ENCODE results near the gene FBXL19.

FBXL19 gene

DNA sequence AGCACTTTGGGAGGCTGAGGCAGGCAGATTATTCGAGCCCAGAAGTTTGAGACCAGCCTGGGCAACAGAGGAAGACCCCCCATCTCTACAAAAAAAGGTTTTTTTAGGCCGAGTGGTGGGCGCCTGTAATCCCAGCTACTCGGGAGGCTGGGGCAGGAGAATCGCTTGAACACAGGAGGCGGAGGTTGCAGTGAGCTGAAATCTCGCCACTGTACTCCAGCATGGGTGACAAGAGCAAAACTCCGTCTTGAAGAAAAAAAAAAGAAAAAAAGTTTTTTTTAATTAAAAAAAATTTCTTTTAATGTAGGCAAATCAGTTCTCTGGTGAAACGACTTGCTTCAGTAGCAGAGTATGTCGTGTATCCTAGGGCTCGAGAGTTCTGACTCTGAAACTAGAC, 72.6 kb downstream of the FBXL19 start:
- Histone ChIP-seq H3K9me3 (ENCODE audit: insufficient read depth, low read depth, low read length) (no peaks in the 10 kb centered on the region), H3K4me3 (ENCODE audit: low read length) (peak overlapping the region; percentile 68), H3K9ac (ENCODE audit: low read depth, low read length) (no peak overlapping the region), H3K4me1 (ENCODE audit: insufficient read depth, low read length) (peaks cover 16% of the 10 kb centered on the region), H3K27ac (ENCODE audit: low read depth, low read length) (no peak overlapping the region), H3K27me3 (ENCODE audit: insufficient read depth, low read length) (peaks cover 13% of the 10 kb centered on the region; the same call in 1 of the 2 replicates), H3K36me3 (ENCODE audit: insufficient read depth, low read length) (no peaks in the 10 kb centered on the region)
- WGBS, result 71% methylated on average over 10 of the region's 11 CpGs

DNA sequence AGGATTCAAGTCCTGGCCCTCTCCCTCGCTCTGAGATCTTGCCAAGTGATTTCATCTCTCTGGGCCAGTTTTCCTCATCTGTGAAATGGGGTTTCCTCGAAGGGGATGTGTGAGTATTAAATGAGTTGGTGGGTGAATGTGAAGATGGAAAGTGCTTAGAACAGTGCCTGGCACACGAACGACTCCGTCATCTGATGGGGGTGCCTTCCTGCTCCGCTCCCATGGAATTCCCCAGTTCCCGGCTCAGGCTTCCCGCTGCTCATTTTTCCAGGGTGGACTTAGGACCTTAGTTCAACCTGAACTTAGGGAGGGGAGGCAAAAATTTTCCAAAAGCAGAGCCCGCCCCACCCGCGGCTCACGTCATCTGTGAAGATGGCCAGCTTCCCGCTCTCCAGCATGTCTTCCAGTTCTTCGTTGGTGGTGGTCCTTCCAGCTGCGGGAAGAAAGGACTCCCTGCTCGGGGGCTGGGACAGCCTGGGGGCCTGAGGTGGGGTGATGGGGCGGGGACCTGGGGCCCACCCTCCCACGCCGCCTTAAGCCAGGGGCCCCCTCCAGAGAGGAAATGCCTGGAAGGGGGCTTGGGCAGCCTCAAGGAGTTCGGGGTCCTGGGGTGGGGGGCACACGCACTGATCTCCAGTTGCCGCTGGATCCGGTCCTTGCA, 73.1 kb downstream of the FBXL19 start:
- H3K4me1 ChIP-seq (ENCODE audit: insufficient read depth, low read length), result peaks cover 16% of the 10 kb centered on the region
- peak overlapping the region; percentile 68 for H3K4me3 ChIP-seq (ENCODE audit: low read length)
- peak overlapping the region; percentile 30; the same call in 1 of the 2 replicates for H3K9ac ChIP-seq (ENCODE audit: low read depth, low read length)
- WGBS, result 17% methylated on average over 23 of the region's 23 CpGs
- H3K27ac ChIP-seq (ENCODE audit: low read depth, low read length), result peak overlapping the region; percentile 36; the same call in 1 of the 2 replicates
- H3K27me3 ChIP-seq (ENCODE audit: insufficient read depth, low read length), result peaks cover 13% of the 10 kb centered on the region; the same call in 1 of the 2 replicates
- no peaks in the 10 kb centered on the region for H3K36me3 ChIP-seq (ENCODE audit: insufficient read depth, low read length)
- H3K9me3 ChIP-seq (ENCODE audit: insufficient read depth, low read depth, low read length), result no peaks in the 10 kb centered on the region

DNA sequence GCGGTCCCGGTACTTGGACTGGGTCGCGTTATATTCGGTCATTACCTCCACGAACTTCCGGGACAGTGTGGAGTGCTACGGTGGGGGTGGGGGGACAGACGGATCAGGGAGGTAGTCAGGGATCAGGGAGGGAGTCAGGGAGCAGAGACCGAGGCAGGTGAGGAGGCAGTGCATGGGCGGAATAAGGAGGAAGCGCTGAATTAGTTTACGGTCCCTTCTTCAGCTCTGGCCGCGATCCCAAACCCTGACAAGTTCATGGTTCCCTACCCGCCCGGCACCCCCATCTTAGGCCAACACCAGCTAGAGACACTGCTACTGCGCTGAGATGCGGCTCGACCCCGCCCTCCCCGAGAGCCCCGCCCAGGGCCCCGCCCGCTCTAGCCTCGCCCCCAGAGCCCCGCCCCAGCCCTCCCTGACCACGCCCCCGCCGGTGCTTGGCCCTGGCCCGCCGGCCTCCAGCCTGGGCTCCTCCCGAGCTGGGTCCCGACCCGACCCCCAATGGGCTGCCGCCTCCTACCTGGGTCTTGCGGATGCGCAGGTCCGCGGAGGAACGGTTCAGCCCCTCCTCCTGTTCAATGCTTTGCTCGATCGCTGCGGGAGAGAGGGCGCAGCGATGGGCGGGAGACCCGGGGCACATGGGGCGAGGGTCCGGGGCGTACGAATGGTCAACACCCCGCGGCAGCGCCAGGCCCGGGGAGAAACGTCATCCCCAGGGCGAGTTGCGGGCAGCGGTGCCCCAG, 73.8 kb downstream of the FBXL19 start:
- H3K36me3 ChIP-seq (ENCODE audit: insufficient read depth, low read length), result no peaks in the 10 kb centered on the region
- H3K4me1 ChIP-seq (ENCODE audit: insufficient read depth, low read length), result peaks cover 16% of the 10 kb centered on the region
- peaks cover 13% of the 10 kb centered on the region; the same call in 1 of the 2 replicates for H3K27me3 ChIP-seq (ENCODE audit: insufficient read depth, low read length)
- WGBS, result 1% methylated on average over 59 of the region's 60 CpGs
- H3K9ac ChIP-seq (ENCODE audit: low read depth, low read length), result peak overlapping the region; percentile 30; the same call in 1 of the 2 replicates
- H3K4me3 ChIP-seq (ENCODE audit: low read length), result peak overlapping the region; percentile 68
- H3K27ac ChIP-seq (ENCODE audit: low read depth, low read length), result peak overlapping the region; percentile 36; the same call in 1 of the 2 replicates
- H3K9me3 ChIP-seq (ENCODE audit: insufficient read depth, low read depth, low read length), result no peaks in the 10 kb centered on the region

DNA sequence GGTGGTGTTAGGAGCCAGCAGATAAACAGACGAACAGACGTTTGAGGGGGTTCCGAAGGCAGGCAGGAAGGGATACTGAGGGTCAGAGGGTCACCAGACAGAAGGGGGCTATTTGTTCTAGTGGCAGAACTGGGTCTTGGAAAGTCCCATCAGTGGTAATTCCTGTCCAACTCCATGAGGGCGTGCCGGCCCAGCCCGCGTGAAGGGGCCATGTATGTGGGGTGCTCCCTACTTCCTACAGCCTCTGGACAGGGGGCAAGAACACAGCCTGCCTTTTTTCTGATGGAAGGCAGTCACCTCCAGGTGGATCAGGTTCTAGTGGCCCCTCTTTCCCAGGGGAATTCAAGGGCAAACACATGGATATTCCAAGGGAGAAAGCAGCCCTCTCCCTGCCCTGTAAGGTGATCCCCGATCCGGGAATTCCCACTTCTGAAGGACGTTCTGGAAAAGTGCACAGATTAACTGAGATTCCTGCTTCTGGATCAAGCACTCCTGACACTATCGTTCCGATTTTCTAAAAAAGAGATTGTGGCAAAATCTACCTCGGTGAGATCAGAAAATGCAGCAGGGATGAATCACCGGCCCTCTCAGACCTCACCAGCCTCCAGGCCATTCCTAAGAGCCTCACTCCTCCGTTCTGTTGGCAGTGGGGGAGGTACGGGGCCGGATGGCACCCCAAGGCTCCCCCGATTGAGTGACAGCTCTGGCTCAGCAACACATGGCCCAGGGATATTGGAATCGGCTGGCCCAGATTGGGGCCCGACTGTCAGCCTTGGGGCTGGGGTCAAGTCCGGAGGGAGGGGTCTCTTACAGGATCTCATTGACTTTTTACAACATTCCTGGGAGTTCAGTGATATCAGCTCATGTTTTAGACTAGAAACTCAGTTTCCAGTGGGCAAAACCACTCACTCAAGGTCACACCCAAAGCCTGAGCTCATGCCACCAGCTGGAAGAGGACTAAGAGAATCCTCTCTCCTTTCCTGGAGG, 74.6 kb downstream of the FBXL19 start:
- Histone ChIP-seq H3K9ac (ENCODE audit: low read depth, low read length) (peak overlapping the region; percentile 27; the same call in 1 of the 2 replicates), H3K27me3 (ENCODE audit: insufficient read depth, low read length) (peaks cover 13% of the 10 kb centered on the region; the same call in 1 of the 2 replicates), H3K4me1 (ENCODE audit: insufficient read depth, low read length) (peaks cover 16% of the 10 kb centered on the region), H3K36me3 (ENCODE audit: insufficient read depth, low read length) (no peaks in the 10 kb centered on the region), H3K4me3 (ENCODE audit: low read length) (peak overlapping the region; percentile 68), H3K9me3 (ENCODE audit: insufficient read depth, low read depth, low read length) (no peaks in the 10 kb centered on the region), H3K27ac (ENCODE audit: low read depth, low read length) (peak overlapping the region; percentile 45; the same call in 1 of the 2 replicates)
- 39% methylated on average over 21 of the region's 21 CpGs for WGBS

Measured in HUES64 (cell line).